K562 (cell line): ENCODE measurements around the gene TAS1R3. TPM values are rescaled to one million over a fixed set of nuclear protein-coding genes. Genes with fewer than 3 reads are reported as not detected.
A peak's percentile ranks its signal among the peaks of the same experiment; 100 is the strongest.

Experiments used
- ATAC-seq: fragments of 200-7000 bp; cut with Tn5 transposase; 3 replicates; pipeline ENCODE4 v1.9.1; 2020; ENCODE audit warnings: moderate library complexity
- BruUV-seq: library from RNA; stranded (reverse); fragments of 400-500 nt; replicated peaks from 2 replicates; lab custom pipeline; 2021; lab: Mats Ljungman, UMichigan
- CTCF ChIA-PET: fragments of 300-600 bp; formaldehyde crosslinking; extraction: SDS; loops from one replicate; lab custom pipeline; 2021; ENCODE audit warnings: low intra/inter-chr PET ratio; lab: Yijun Ruan, JAX
- POLR2A ChIA-PET: fragments of 300-600, 350-650 bp; sonication (Branson Sonifier 250); formaldehyde crosslinking; extraction: SDS; loops from one replicate; lab custom pipeline; 2021; ENCODE audit warnings: antibody characterized with exemption, inconsistent platforms; lab: Yijun Ruan, JAX
- DNase-seq, 4 experiments: peaks; one replicate each; pipeline versions ENCODE4 v3.0.0 to v3.0.0-alpha.2; 2011 to 2018; ENCODE audit warnings: low spot score in 3 of 4, mixed read lengths in 3 of 4; ENCODE audit errors: extremely low read depth in 1 of 4
- FAIRE-seq: peaks from 2 replicates; lab custom pipeline; 2011; peaks lifted over from hg19 to GRCh38; lab: Jason Lieb, UNC
- H2AFZ ChIP-seq: 2 replicates; pipeline ENCODE4 v1.6.0; 2011; ENCODE audit warnings: low read depth, low read length, control low read depth, inconsistent platforms
- H3K27ac ChIP-seq: fragments of 200-600 bp; 3 replicates; pipeline ENCODE4 v1.8.0; 2011; ENCODE audit warnings: low read depth, mild to moderate bottlenecking, control low read depth, inconsistent platforms, low read length, moderate library complexity, mixed read lengths; ENCODE audit errors: extremely low read depth
- H3K27me3 ChIP-seq, 2 experiments: fragments of 300-600 bp in 1 of 2; 2 replicates in 1 of 2; 3 replicates in 1 of 2; pipeline versions ENCODE4 v1.6.0 to v1.8.0; 2011; ENCODE audit warnings: inconsistent platforms in 2 of 2, low read length in 2 of 2, mild to moderate bottlenecking in 1 of 2, mixed read lengths in 1 of 2, moderate library complexity in 1 of 2; ENCODE audit not compliant: control insufficient read depth in 2 of 2, insufficient read depth in 2 of 2
- H3K36me3 ChIP-seq: fragments of 300-600 bp; 3 replicates; pipeline ENCODE4 v1.8.0; 2011; ENCODE audit warnings: mild to moderate bottlenecking, low read length, inconsistent platforms; ENCODE audit not compliant: control insufficient read depth, insufficient read depth
- H3K4me1 ChIP-seq, 2 experiments: fragments of 200-600 bp in 1 of 2; replicated peaks in 1 of 2; 2 replicates in 1 of 2; 3 replicates in 1 of 2; pipeline versions ENCODE4 v1.5.1 to v1.8.0; 2011; ENCODE audit warnings: inconsistent platforms in 2 of 2, low read length in 2 of 2, mild to moderate bottlenecking in 1 of 2, mixed read lengths in 1 of 2, moderate library complexity in 1 of 2; ENCODE audit not compliant: control insufficient read depth in 2 of 2, insufficient read depth in 2 of 2
- H3K4me2 ChIP-seq: 2 replicates; pipeline ENCODE4 v1.6.1; 2011; ENCODE audit warnings: low read length, control low read depth, inconsistent platforms, mixed read lengths; ENCODE audit not compliant: insufficient read depth
- H3K4me3 ChIP-seq: fragments of 200-600 bp; sonication (generic), shearing (Covaris generic); 2 replicates; pipeline ENCODE4 v1.5.1; 2016; ENCODE audit warnings: control low read depth, inconsistent platforms
- H3K79me2 ChIP-seq: fragments of 200-600 bp; 3 replicates; pipeline ENCODE4 v1.8.0; 2011; ENCODE audit warnings: low read length, inconsistent platforms; ENCODE audit not compliant: control insufficient read depth, insufficient read depth
- H3K9ac ChIP-seq, 2 experiments: 2 replicates each; pipeline versions ENCODE4 v1.6.0 to v1.6.1; 2011; ENCODE audit warnings: low read depth in 2 of 2, low read length in 2 of 2, control low read depth in 1 of 2, inconsistent platforms in 1 of 2, mild to moderate bottlenecking in 1 of 2, mixed read lengths in 1 of 2; ENCODE audit not compliant: insufficient read depth in 1 of 2
- H3K9me1 ChIP-seq: one replicate; pipeline ENCODE4 v1.6.0; 2011; ENCODE audit warnings: inconsistent platforms, mild to moderate bottlenecking, low read length, moderate library complexity; ENCODE audit not compliant: control insufficient read depth, insufficient read depth
- H3K9me3 ChIP-seq: replicated peaks from 2 replicates; pipeline ENCODE4 v1.5.1; 2011; ENCODE audit warnings: low read depth, low read length, inconsistent platforms; ENCODE audit not compliant: control insufficient read depth, insufficient read depth
- H4K20me1 ChIP-seq: replicated peaks from 2 replicates; pipeline ENCODE4 v1.6.1; 2011; ENCODE audit warnings: low read length, inconsistent platforms, mixed read lengths; ENCODE audit not compliant: control insufficient read depth, insufficient read depth
- BRCA1 ChIP-seq, 2 experiments: fragments of 450-650 bp in 1 of 2; sonication (generic) in 1 of 2; formaldehyde crosslinking in 1 of 2; IDR thresholded peaks; 2 replicates each; pipeline versions ENCODE4 v1.5.0 to v1.6.1; 2017 to 2020; ENCODE audit warnings: mild to moderate bottlenecking in 1 of 2, missing genetic modification reagents in 1 of 2
- FOXA1 ChIP-seq: fragments of 450-650 bp; IDR thresholded peaks from 2 replicates; pipeline ENCODE4 v1.6.1; 2016; ENCODE audit warnings: mild to moderate bottlenecking, borderline replicate concordance
- POLR2B ChIP-seq: fragments of 450-650 bp; IDR thresholded peaks from 2 replicates; pipeline ENCODE4 v1.6.1; 2018; ENCODE audit warnings: low read depth; ENCODE audit not compliant: partially characterized antibody
- TBP ChIP-seq: optimal IDR thresholded peaks from 2 replicates; pipeline ENCODE3; 2011; ENCODE audit warnings: low read depth, low read length, improper control_type of control experiment
- ZBTB7A ChIP-seq: IDR thresholded peaks from 2 replicates; pipeline ENCODE4 v1.6.1; 2011; ENCODE audit warnings: low read depth, mild to moderate bottlenecking, low read length, moderate library complexity, borderline replicate concordance; ENCODE audit not compliant: control insufficient read depth
- WGBS: fragments of 100-300 bp; shearing (Covaris generic); methylation state at CpG from one replicate; pipeline ENCODE4 v1.1.6; 2016; ENCODE audit warnings: low coverage, mixed read lengths; ENCODE audit not compliant: insufficient coverage; ENCODE audit errors: missing lambda C conversion rate; 5-methylcytosine and 5-hydroxymethylcytosine counted together
- in situ Hi-C: fragments of 300-500 bp; cut with MboI; formaldehyde crosslinking; loops from 4 replicates; pipeline ENCODE4 v1.15.0; 2018; ENCODE audit warnings: inconsistent platforms, mixed read lengths
- intact Hi-C: fragments of 100-400 bp; cut with micrococcal nuclease; formaldehyde crosslinking; loops from 2 replicates; pipeline ENCODE4 v1.14.2; 2022
- polyA plus RNA-seq, 8 experiments: library from polyadenylated mRNA; depleted of rRNA in 4 of 8; stranded (reverse) in 5 of 8; unstranded in 3 of 8; fragments of >200 nt; fragmentation: Nextera tagmentation in 2 of 8; fragmentation: Illumina TruSeq in 1 of 8; extraction: Ambion mirVana in 2 of 8; extraction: Trizol in 1 of 8; gene quantifications; 2 replicates each; pipeline versions ENCODE4 v1.2.1 to v1.2.3, GENCODE V29; 2011 to 2014; ENCODE audit warnings: inconsistent platforms in 1 of 8, missing spikeins in 1 of 8
- total RNA-seq, 7 experiments: library from RNA; depleted of rRNA in 6 of 7; stranded (reverse); fragments of >200 nt in 6 of 7; fragmentation: Illumina TruSeq in 2 of 7; extraction: Trizol in 2 of 7; gene quantifications; 2 replicates each; pipeline versions ENCODE4 v1.2.1 to v1.2.3, GENCODE V29; 2011 to 2021; ENCODE audit warnings: low replicate concordance in 1 of 7
- TF ChIP-seq, protein P1 (sequence below), 2 experiments: fragments of 450-650 bp in 1 of 2; sonication (generic) in 1 of 2; formaldehyde crosslinking; conservative IDR thresholded peaks; 2 replicates each; pipeline versions ENCODE4 v1.4.0 to v1.8.1; 2020 to 2022; ENCODE audit warnings: mild to moderate bottlenecking in 1 of 2, missing genetic modification reagents in 1 of 2

The TAS1R3 gene
- total and polyA plus RNA-seq, 9 of the 15 experiments (the other 6 are each of a cell fraction or from before 2014, with no cell fraction given), result 0.07 to 0.13 TPM; not detected in 7

- Histone ChIP-seq H3K79me2 (peaks cover 10% of the 10 kb centered on the region; the same call in 2 of the 3 replicates), H3K9ac (peak overlapping the region in 1 of 2 experiments; percentile 54; a peak in 1 of 4 replicates), H4K20me1 (no peaks in the 10 kb centered on the region), H3K4me3 (no peak overlapping the region), H3K36me3 (no peaks in the 10 kb centered on the region), H2AFZ (no peak overlapping the region), H3K4me2 (no peak overlapping the region), H3K27me3 (no peaks in the 10 kb centered on the region; a peak in 1 of 5 replicates), H3K27ac (no peak overlapping the region), H3K9me1 (no peaks in the 10 kb centered on the region), H3K4me1 (peaks cover 19 to 67% of the 10 kb centered on the region in 2 experiments), H3K9me3 (0 out of 2 replicates have a peak, but pooled peaks cover 2% of the 10 kb centered on the region)
- ATAC-seq, result no peak
- intact Hi-C loops (no loop called here), in situ Hi-C loops (loop anchor here (10.0 kb wide), 1 partner anchor 555 kb away; the partner anchor contains the start of genes CALML6 and TMEM52)
- no peak for FAIRE-seq
- POLR2A ChIA-PET, result no interaction called here
- no peak for DNase-seq
- 81% methylated on average over 18 of the region's 28 CpGs for WGBS
- BruUV-seq, result no TSS peak
- no peak for TF ChIP-seq TBP
- no peak for TF ChIP-seq BRCA1 (IDR thresholded peaks at IDR 0.05)
- 0 out of 2 replicates have a peak, but pooled peaks have one; percentile 26 for TF ChIP-seq BRCA1 (CRISPR knock-in tag; IDR thresholded peaks at IDR 0.05)
- TF ChIP-seq FOXA1, result no peak
- TF ChIP-seq POLR2B, result no peak
- TF ChIP-seq, protein P1, sequence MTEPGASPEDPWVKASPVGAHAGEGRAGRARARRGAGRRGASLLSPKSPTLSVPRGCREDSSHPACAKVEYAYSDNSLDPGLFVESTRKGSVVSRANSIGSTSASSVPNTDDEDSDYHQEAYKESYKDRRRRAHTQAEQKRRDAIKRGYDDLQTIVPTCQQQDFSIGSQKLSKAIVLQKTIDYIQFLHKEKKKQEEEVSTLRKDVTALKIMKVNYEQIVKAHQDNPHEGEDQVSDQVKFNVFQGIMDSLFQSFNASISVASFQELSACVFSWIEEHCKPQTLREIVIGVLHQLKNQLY (CRISPR knock-in tag; conservative IDR thresholded peaks at IDR 0.05), result no peak
- TF ChIP-seq ZBTB7A, result 0 out of 2 replicates have a peak, but pooled peaks have one; percentile 3
- CTCF ChIA-PET, result no interaction called here
Measured at GRCh38 chr1:1359664-1360468, 28.8 kb downstream of the TAS1R3 start.
